ENCODE measurements around the gene CDRT4. TPM values are rescaled to one million over a fixed set of nuclear protein-coding genes. Genes with fewer than 3 reads are reported as not detected.

CDRT4 gene
- total RNA-seq, 1 experiment from 2014 or later, result 17.9 TPM

DNA sequence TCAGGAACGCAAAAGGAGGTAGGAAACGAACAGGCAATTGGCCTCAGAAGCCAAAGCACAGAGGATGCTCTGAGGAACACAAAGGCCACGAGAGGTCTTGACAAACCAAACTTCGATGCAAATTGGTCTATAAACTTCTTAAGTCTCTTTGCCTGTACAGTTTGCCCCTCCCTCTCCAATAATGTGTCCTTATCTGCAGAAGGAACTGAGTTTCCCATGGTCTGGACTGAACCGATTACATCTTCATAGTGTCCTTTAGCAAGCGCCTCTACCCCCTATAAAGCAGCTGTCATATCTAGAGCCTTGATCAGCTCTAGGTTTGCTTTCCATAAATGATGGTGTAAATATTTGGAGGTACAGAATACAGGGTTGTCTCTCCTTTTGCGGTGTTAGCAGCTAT is 3.1 kb upstream of the CDRT4 start:
- H3K9me3 ChIP-seq (ENCODE audit: insufficient read depth, low read depth), result no peaks in the 10 kb centered on the region
- intact Hi-C loops (cut with micrococcal nuclease; ENCODE audit: unreplicated experiment), result no loop called here
- no peaks in the 10 kb centered on the region for H3F3A ChIP-seq (ENCODE audit: insufficient read depth, low read depth)
- no peak overlapping the region for H3K4me3 ChIP-seq
- POLR2A ChIA-PET (ENCODE audit: unreplicated experiment), result interaction anchor here (0.7 kb wide), 1 partner anchor 96 kb away, joined by 7 read pairs; no protein-coding TSS in a partner anchor
- no peak overlapping the region for H2AFZ ChIP-seq
- no peaks in the 10 kb centered on the region for H3K27me3 ChIP-seq (ENCODE audit: insufficient read depth, low read depth)
- no peaks in the 10 kb centered on the region for H3K36me3 ChIP-seq (ENCODE audit: low read depth)
- H3K79me2 ChIP-seq (ENCODE audit: low read depth), result no peaks in the 10 kb centered on the region
- no peak overlapping the region for H3K4me2 ChIP-seq
- CTCF ChIA-PET, result no interaction called here
- TF ChIP-seq, protein P1, sequence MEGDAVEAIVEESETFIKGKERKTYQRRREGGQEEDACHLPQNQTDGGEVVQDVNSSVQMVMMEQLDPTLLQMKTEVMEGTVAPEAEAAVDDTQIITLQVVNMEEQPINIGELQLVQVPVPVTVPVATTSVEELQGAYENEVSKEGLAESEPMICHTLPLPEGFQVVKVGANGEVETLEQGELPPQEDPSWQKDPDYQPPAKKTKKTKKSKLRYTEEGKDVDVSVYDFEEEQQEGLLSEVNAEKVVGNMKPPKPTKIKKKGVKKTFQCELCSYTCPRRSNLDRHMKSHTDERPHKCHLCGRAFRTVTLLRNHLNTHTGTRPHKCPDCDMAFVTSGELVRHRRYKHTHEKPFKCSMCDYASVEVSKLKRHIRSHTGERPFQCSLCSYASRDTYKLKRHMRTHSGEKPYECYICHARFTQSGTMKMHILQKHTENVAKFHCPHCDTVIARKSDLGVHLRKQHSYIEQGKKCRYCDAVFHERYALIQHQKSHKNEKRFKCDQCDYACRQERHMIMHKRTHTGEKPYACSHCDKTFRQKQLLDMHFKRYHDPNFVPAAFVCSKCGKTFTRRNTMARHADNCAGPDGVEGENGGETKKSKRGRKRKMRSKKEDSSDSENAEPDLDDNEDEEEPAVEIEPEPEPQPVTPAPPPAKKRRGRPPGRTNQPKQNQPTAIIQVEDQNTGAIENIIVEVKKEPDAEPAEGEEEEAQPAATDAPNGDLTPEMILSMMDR (conservative IDR thresholded peaks at IDR 0.05), result no peak
- TF ChIP-seq EZH2 (IDR thresholded peaks at IDR 0.05; ENCODE audit: low read depth), result no peak
- H3K4me1 ChIP-seq (replicated peaks; ENCODE audit: insufficient read depth), result no peaks in the 10 kb centered on the region
- no peaks in the 10 kb centered on the region for H3K9me2 ChIP-seq (ENCODE audit: insufficient read depth)
- DNase-seq, result no peak
- no peaks in the 10 kb centered on the region for H4K20me1 ChIP-seq (ENCODE audit: insufficient read depth)
- BruUV-seq (replicated peaks), result no TSS peak
- H3K27ac ChIP-seq, result no peak overlapping the region

DNA sequence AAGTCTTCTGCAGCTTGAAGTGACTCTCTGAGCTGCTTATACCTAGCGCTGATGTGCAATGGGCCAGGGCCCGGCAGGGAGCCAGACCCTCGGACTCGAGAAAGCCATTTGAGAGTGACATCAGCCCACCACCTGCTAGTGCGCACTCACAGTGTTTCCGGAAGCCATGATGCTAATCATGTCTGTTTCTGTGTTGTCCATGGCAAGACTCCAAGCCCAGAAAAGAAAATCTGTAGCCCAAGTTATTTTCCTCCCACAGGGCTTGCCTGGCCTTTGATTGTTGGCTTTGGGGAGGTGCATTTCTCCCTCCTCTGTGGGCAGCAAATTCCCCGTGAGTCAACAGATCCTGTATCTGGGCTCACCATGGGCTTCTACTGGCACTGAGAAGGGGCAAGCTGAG is 1.8 kb upstream of the CDRT4 start:
- no peaks in the 10 kb centered on the region for H4K20me1 ChIP-seq (ENCODE audit: insufficient read depth)
- no peaks in the 10 kb centered on the region for H3K27me3 ChIP-seq (ENCODE audit: insufficient read depth, low read depth)
- H3K4me2 ChIP-seq, result no peak overlapping the region
- intact Hi-C loops (cut with micrococcal nuclease; ENCODE audit: unreplicated experiment), result no loop called here
- no TSS peak for BruUV-seq (replicated peaks)
- H3K4me3 ChIP-seq, result no peak overlapping the region
- no peak for TF ChIP-seq EZH2 (IDR thresholded peaks at IDR 0.05; ENCODE audit: low read depth)
- TF ChIP-seq, protein P1 (conservative IDR thresholded peaks at IDR 0.05), result no peak
- no peaks in the 10 kb centered on the region for H3K36me3 ChIP-seq (ENCODE audit: low read depth)
- CTCF ChIA-PET, result no interaction called here
- DNase-seq, result no peak
- no peaks in the 10 kb centered on the region for H3K9me3 ChIP-seq (ENCODE audit: insufficient read depth, low read depth)
- no peak overlapping the region for H2AFZ ChIP-seq
- POLR2A ChIA-PET (ENCODE audit: unreplicated experiment), result no interaction called here
- H3F3A ChIP-seq (ENCODE audit: insufficient read depth, low read depth), result no peaks in the 10 kb centered on the region
- no peaks in the 10 kb centered on the region for H3K9me2 ChIP-seq (ENCODE audit: insufficient read depth)
- H3K79me2 ChIP-seq (ENCODE audit: low read depth), result no peaks in the 10 kb centered on the region
- H3K27ac ChIP-seq, result no peak overlapping the region
- no peaks in the 10 kb centered on the region for H3K4me1 ChIP-seq (replicated peaks; ENCODE audit: insufficient read depth)

DNA sequence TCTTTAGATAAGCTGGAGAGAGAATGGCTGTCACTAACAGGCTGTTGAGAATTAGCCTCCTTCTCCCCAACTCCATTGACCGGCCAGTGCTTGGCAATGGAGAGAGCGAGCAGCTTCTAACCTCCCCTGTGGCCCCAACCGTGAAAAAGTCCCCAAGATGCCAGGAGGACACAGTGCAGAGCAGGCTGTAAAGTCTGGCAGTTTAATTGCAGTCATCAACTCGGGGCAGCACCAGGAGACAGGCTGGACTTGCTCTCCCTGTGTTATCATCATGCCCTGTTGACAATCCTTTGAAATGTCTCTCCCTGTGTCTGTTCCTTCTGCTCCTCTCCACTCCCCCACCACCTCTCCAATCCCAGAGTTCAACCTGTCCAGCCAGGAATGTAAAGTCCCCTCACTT is 705 bp upstream of the CDRT4 start:
- no TSS peak for BruUV-seq (replicated peaks)
- Histone ChIP-seq H3K4me2 (no peak overlapping the region), H4K20me1 (ENCODE audit: insufficient read depth) (no peaks in the 10 kb centered on the region), H3F3A (ENCODE audit: insufficient read depth, low read depth) (no peaks in the 10 kb centered on the region), H3K79me2 (ENCODE audit: low read depth) (no peaks in the 10 kb centered on the region), H2AFZ (no peak overlapping the region), H3K27ac (no peak overlapping the region), H3K27me3 (ENCODE audit: insufficient read depth, low read depth) (no peaks in the 10 kb centered on the region), H3K4me3 (no peak overlapping the region), H3K4me1 (replicated peaks; ENCODE audit: insufficient read depth) (no peaks in the 10 kb centered on the region), H3K9me3 (ENCODE audit: insufficient read depth, low read depth) (no peaks in the 10 kb centered on the region), H3K9me2 (ENCODE audit: insufficient read depth) (no peaks in the 10 kb centered on the region), H3K36me3 (ENCODE audit: low read depth) (no peaks in the 10 kb centered on the region)
- intact Hi-C loops (cut with micrococcal nuclease; ENCODE audit: unreplicated experiment), result no loop called here
- no peak for DNase-seq
- ChIA-PET POLR2A (ENCODE audit: unreplicated experiment) (no interaction called here), CTCF (no interaction called here)
- TF ChIP-seq EZH2 (IDR thresholded peaks at IDR 0.05; ENCODE audit: low read depth), result no peak
- TF ChIP-seq, protein P1 (conservative IDR thresholded peaks at IDR 0.05), result no peak

All from PC-9 (cell line).